GM12878 (cell line): ENCODE measurements around the gene LSP1. TPM values are rescaled to one million over a fixed set of nuclear protein-coding genes. Genes with fewer than 3 reads are reported as not detected.
A peak's percentile ranks its signal among the peaks of the same experiment; 100 is the strongest.

Source experiments
- ATAC-seq: fragments of 200-7000 bp; cut with Tn5 transposase; 3 replicates; pipeline ENCODE4 v1.9.1; 2020; ENCODE audit warnings: mild to moderate bottlenecking, moderate library complexity
- BruUV-seq: library from RNA; stranded (reverse); fragments of 400-500 nt; replicated peaks from 2 replicates; lab custom pipeline; 2021; lab: Mats Ljungman, UMichigan
- CTCF ChIA-PET: fragments of 300-600 bp; sonication (Branson Sonifier 250); formaldehyde crosslinking; extraction: SDS; loops from one replicate; lab custom pipeline; 2021; ENCODE audit warnings: inconsistent platforms; lab: Yijun Ruan, JAX
- POLR2A ChIA-PET: fragments of 350-600 bp; formaldehyde crosslinking; extraction: SDS; loops from one replicate; lab custom pipeline; 2021; ENCODE audit warnings: inconsistent platforms; lab: Charles Lee
- RAD21 ChIA-PET: fragments of 300-600 bp; sonication (Branson Sonifier 250); formaldehyde crosslinking; loops from one replicate; lab custom pipeline; 2023; ENCODE audit warnings: antibody characterized with exemption; ENCODE audit not compliant: unreplicated experiment; lab: Charles Lee
- SMC1A ChIA-PET: fragments of 300-600 bp; sonication (Branson Sonifier 250); formaldehyde crosslinking; loops from one replicate; lab custom pipeline; 2023; ENCODE audit not compliant: unreplicated experiment, uncharacterized antibody; lab: Charles Lee
- DNase-seq: peaks from one replicate; pipeline ENCODE4 v3.0.0-alpha.2; 2011; ENCODE audit warnings: low read depth, low spot score
- FAIRE-seq: peaks from 3 replicates; lab custom pipeline; 2011; peaks lifted over from hg19 to GRCh38; lab: Jason Lieb, UNC
- H2AFZ ChIP-seq: 2 replicates; pipeline ENCODE4 v1.6.0; 2011; ENCODE audit warnings: low read depth, low read length, control low read depth; ENCODE audit not compliant: control insufficient read depth
- H3K27ac ChIP-seq: 2 replicates; pipeline ENCODE4 v1.5.1; 2011; ENCODE audit warnings: control low read depth; ENCODE audit not compliant: control insufficient read depth, insufficient read depth
- H3K27me3 ChIP-seq, 2 experiments: replicated peaks in 1 of 2; 2 replicates each; pipeline versions ENCODE4 v1.6.0 to v1.6.1; 2011; ENCODE audit warnings: low read length in 1 of 2; ENCODE audit not compliant: control insufficient read depth in 2 of 2, insufficient read depth in 2 of 2
- H3K36me3 ChIP-seq, 2 experiments: 2 replicates each; pipeline ENCODE4 v1.5.1; 2011; ENCODE audit warnings: low read length in 1 of 2; ENCODE audit not compliant: control insufficient read depth in 2 of 2, insufficient read depth in 2 of 2
- H3K4me1 ChIP-seq: 2 replicates; pipeline ENCODE4 v1.6.1; 2011; ENCODE audit warnings: mild to moderate bottlenecking, low read length, moderate library complexity, mixed read lengths; ENCODE audit not compliant: control insufficient read depth, insufficient read depth
- H3K4me2 ChIP-seq: 2 replicates; pipeline ENCODE4 v1.6.0; 2011; ENCODE audit warnings: control low read depth; ENCODE audit not compliant: control insufficient read depth, insufficient read depth
- H3K4me3 ChIP-seq: fragments of 200-600 bp; sonication (generic); 2 replicates; pipeline ENCODE4 v1.5.1; 2016
- H3K79me2 ChIP-seq: 2 replicates; pipeline ENCODE4 v1.6.0; 2011; ENCODE audit warnings: low read length; ENCODE audit not compliant: control insufficient read depth, insufficient read depth
- H3K9ac ChIP-seq: 2 replicates; pipeline ENCODE4 v1.8.0; 2011; ENCODE audit warnings: low read length, control low read depth, mixed read lengths; ENCODE audit not compliant: control insufficient read depth, insufficient read depth
- H3K9me3 ChIP-seq: replicated peaks from 3 replicates; pipeline ENCODE4 v1.5.1; 2011; ENCODE audit warnings: mild to moderate bottlenecking, low read length; ENCODE audit not compliant: control insufficient read depth, insufficient read depth
- H4K20me1 ChIP-seq: 2 replicates; pipeline ENCODE4 v1.6.0; 2011; ENCODE audit not compliant: control insufficient read depth, insufficient read depth
- ATF7 ChIP-seq: fragments of 450-650 bp; IDR thresholded peaks from 2 replicates; pipeline ENCODE4 v1.6.1; 2016; ENCODE audit warnings: low read depth, mild to moderate bottlenecking
- CBX3 ChIP-seq: fragments of 200-600 bp; sonication (generic); IDR thresholded peaks from 2 replicates; pipeline ENCODE4 v1.6.1; 2016; ENCODE audit warnings: low read depth, borderline replicate concordance
- CHD1 ChIP-seq: IDR thresholded peaks from 2 replicates; pipeline ENCODE4 v1.6.1; 2012; ENCODE audit warnings: low read depth, low read length, improper control_type of control experiment
- HCFC1 ChIP-seq: fragments of 150-350 bp; IDR thresholded peaks from 2 replicates; pipeline ENCODE4 v1.6.1; 2014; ENCODE audit warnings: low read length
- JUND ChIP-seq: IDR thresholded peaks from 2 replicates; pipeline ENCODE4 v1.6.1; 2012; ENCODE audit warnings: low read depth, mild to moderate bottlenecking, low read length, improper control_type of control experiment, moderate library complexity
- MXI1 ChIP-seq: fragments of 150-350 bp; IDR thresholded peaks from 2 replicates; pipeline ENCODE4 v1.6.1; 2011; ENCODE audit warnings: low read depth, mild to moderate bottlenecking, inconsistent platforms, low read length, improper control_type of control experiment
- NR2C1 ChIP-seq: fragments of 450-650 bp; IDR thresholded peaks from 2 replicates; pipeline ENCODE4 v1.6.1; 2017; ENCODE audit warnings: antibody characterized with exemption, mild to moderate bottlenecking, moderate library complexity
- PBX3 ChIP-seq: IDR thresholded peaks from 2 replicates; pipeline ENCODE4 v1.6.1; 2011; ENCODE audit warnings: mild to moderate bottlenecking, low read depth, low read length, moderate library complexity; ENCODE audit not compliant: insufficient replicate concordance
- SMAD5 ChIP-seq: IDR thresholded peaks from 2 replicates; pipeline ENCODE4 v1.6.1; 2016; ENCODE audit warnings: antibody characterized with exemption, low read depth
- USF1 ChIP-seq: IDR thresholded peaks from 2 replicates; pipeline ENCODE4 v1.6.1; 2011; ENCODE audit warnings: borderline replicate concordance, low read depth, mild to moderate bottlenecking, moderate library complexity, mixed read lengths, low read length; ENCODE audit not compliant: insufficient read depth; ENCODE audit errors: extremely low read length
- USF2 ChIP-seq: IDR thresholded peaks from 2 replicates; pipeline ENCODE4 v1.6.1; 2011; ENCODE audit warnings: low read depth, low read length, improper control_type of control experiment, borderline replicate concordance
- ZBTB11 ChIP-seq: fragments of 450-650 bp; formaldehyde crosslinking; IDR thresholded peaks from 2 replicates; pipeline ENCODE4 v1.5.0; 2022; ENCODE audit warnings: mild to moderate bottlenecking, missing genetic modification characterization
- ZSCAN29 ChIP-seq: fragments of 450-650 bp; IDR thresholded peaks from 2 replicates; pipeline ENCODE4 v1.6.1; 2017; ENCODE audit warnings: mild to moderate bottlenecking, moderate library complexity
- whole genome bisulfite sequencing: methylation state at CpG from one replicate; pipeline ENCODE4 v1.1.6; 2016; ENCODE audit warnings: low lambda C conversion rate; ENCODE audit not compliant: insufficient replicate concordance, insufficient coverage; ENCODE audit errors: missing lambda C conversion rate; 5-methylcytosine and 5-hydroxymethylcytosine counted together
- in situ Hi-C: fragments of 300-500 bp; cut with MboI; formaldehyde crosslinking; loops from 9 replicates; pipeline ENCODE4 v1.14.3; 2018; ENCODE audit warnings: mixed read lengths
- intact Hi-C: fragments of 100-400 bp; cut with micrococcal nuclease; formaldehyde crosslinking; loops from one replicate; pipeline ENCODE4 v1.14.2; 2022; ENCODE audit not compliant: unreplicated experiment
- polyA plus RNA-seq, 11 experiments: library from polyadenylated mRNA; depleted of rRNA in 4 of 11; unstranded in 6 of 11; stranded (reverse) in 5 of 11; fragments of >200 nt; fragmentation: Nextera tagmentation in 4 of 11; fragmentation: Illumina TruSeq in 1 of 11; extraction: Ambion mirVana in 4 of 11; extraction: Trizol in 1 of 11; gene quantifications; 1 replicate in 1 of 11; 2 replicates in 10 of 11; pipeline versions ENCODE4 v1.2.1 to v1.2.3, GENCODE V29; 2011 to 2016; ENCODE audit warnings: inconsistent platforms in 2 of 11, missing spikeins in 2 of 11, low read depth in 1 of 11
- total RNA-seq, 4 experiments: library from RNA; depleted of rRNA in 3 of 4; stranded (reverse); fragments of >200 nt in 3 of 4; fragmentation: Illumina TruSeq in 1 of 4; extraction: Trizol in 1 of 4; gene quantifications; 2 replicates each; pipeline versions ENCODE4 v1.2.1 to v1.2.3, GENCODE V29; 2013 to 2021

Gene LSP1
- total and polyA plus RNA-seq, 10 of the 15 experiments (the other 5 are each of a cell fraction or from before 2014, with no cell fraction given) = 19.2 to 488 (median 369) TPM

GRCh38 chr11:1838426-1839144, 14.3 kb upstream of the LSP1 start, which contains the start of gene TNNI2:
TNNI2 (plus strand) TSS chr11:1838981; CDS start chr11:1839697, 716 bp downstream.
- Histone ChIP-seq H3K27me3 (no peaks in the 10 kb centered on the region; a peak in 1 of 4 replicates), H3K9ac (no peak within 1 kb of the TSS), H3K36me3 (no peaks in the 10 kb centered on the region), H3K4me1 (peaks cover 15% of the 10 kb centered on the region), H3K4me3 (peak within 1 kb of the TSS; percentile 16; the same call in 1 of the 2 replicates), H2AFZ (no peak within 1 kb of the TSS), H3K9me3 (no peaks in the 10 kb centered on the region), H3K79me2 (no peaks in the 10 kb centered on the region), H3K4me2 (peak within 1 kb of the TSS; percentile 44; the same call in 1 of the 2 replicates), H4K20me1 (no peaks in the 10 kb centered on the region), H3K27ac (no peak within 1 kb of the TSS)
- DNase-seq (no peak), FAIRE-seq (no peak), ATAC-seq (peak; percentile 2; the same call in 1 of the 3 replicates)
- intact Hi-C loops = loop anchor here (2.0 to 5.0 kb wide), 2 partner anchors 49 to 80 kb away; partner anchors contain the start of gene TNNT3
- BruUV-seq = no TSS peak
- in situ Hi-C loops = no loop called here
- 86% methylated on average over 29 of the region's 32 CpGs for WGBS
- ChIA-PET CTCF (interaction anchor here (0.6 to 1.4 kb wide), 7 partner anchors 12 to 313 kb away, joined by 3 to 8 read pairs (median 3); partner anchors contain the start of gene LSP1), RAD21 (interaction anchor here (0.7 to 2.0 kb wide), 6 partner anchors 12 to 314 kb away, joined by 3 to 12 read pairs (median 6); partner anchors contain the start of gene LSP1), POLR2A (no interaction called here), SMC1A (interaction anchor here (1.3 to 1.4 kb wide), 2 partner anchors 12 to 79 kb away, joined by 3 to 4 read pairs; no protein-coding TSS in a partner anchor)
- TF ChIP-seq USF2 (no peak), ZSCAN29 (no peak), ATF7 (no peak), HCFC1 (no peak), CHD1 (no peak), PBX3 (no peak), CBX3 (no peak), JUND (no peak), NR2C1 (no peak), ZBTB11 (CRISPR knock-in tag) (no peak), MXI1 (no peak), USF1 (no peak), SMAD5 (no peak)
